Measurements from ENCODE around the gene BACE1. TPM values are rescaled to one million over a fixed set of nuclear protein-coding genes. Genes with fewer than 3 reads are reported as not detected.

BACE1 gene
- polyA plus RNA-seq, 1 of the 3 experiments (the other 2 are of a cell fraction) = 37.8 TPM

DNA sequence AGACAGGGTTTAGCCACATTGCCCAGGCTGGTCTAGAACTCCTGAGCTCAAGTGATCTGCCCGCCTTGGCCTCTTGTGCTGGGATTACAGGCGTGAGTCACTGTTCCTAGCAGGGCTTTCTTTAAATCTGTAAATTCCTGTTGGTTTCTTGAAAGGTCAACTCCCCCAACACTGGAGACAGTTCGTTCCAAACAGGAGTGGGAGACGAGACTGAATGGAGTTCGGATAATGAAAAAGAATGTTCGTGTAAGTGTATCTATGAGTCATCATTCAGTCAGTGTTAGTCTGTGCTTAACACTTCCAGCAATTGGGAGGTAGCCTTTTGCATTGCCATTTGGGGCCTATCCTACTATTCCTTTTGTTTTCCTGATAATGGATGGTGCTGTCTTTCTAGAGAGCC is 34.9 kb downstream of the BACE1 start (continued):
- TF ChIP-seq, protein P1, sequence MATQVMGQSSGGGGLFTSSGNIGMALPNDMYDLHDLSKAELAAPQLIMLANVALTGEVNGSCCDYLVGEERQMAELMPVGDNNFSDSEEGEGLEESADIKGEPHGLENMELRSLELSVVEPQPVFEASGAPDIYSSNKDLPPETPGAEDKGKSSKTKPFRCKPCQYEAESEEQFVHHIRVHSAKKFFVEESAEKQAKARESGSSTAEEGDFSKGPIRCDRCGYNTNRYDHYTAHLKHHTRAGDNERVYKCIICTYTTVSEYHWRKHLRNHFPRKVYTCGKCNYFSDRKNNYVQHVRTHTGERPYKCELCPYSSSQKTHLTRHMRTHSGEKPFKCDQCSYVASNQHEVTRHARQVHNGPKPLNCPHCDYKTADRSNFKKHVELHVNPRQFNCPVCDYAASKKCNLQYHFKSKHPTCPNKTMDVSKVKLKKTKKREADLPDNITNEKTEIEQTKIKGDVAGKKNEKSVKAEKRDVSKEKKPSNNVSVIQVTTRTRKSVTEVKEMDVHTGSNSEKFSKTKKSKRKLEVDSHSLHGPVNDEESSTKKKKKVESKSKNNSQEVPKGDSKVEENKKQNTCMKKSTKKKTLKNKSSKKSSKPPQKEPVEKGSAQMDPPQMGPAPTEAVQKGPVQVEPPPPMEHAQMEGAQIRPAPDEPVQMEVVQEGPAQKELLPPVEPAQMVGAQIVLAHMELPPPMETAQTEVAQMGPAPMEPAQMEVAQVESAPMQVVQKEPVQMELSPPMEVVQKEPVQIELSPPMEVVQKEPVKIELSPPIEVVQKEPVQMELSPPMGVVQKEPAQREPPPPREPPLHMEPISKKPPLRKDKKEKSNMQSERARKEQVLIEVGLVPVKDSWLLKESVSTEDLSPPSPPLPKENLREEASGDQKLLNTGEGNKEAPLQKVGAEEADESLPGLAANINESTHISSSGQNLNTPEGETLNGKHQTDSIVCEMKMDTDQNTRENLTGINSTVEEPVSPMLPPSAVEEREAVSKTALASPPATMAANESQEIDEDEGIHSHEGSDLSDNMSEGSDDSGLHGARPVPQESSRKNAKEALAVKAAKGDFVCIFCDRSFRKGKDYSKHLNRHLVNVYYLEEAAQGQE (IDR thresholded peaks at IDR 0.05; ENCODE audit: low read depth, low read length) = peak; percentile 57; the same call in 1 of the 2 replicates
- TF ChIP-seq, protein P2, sequence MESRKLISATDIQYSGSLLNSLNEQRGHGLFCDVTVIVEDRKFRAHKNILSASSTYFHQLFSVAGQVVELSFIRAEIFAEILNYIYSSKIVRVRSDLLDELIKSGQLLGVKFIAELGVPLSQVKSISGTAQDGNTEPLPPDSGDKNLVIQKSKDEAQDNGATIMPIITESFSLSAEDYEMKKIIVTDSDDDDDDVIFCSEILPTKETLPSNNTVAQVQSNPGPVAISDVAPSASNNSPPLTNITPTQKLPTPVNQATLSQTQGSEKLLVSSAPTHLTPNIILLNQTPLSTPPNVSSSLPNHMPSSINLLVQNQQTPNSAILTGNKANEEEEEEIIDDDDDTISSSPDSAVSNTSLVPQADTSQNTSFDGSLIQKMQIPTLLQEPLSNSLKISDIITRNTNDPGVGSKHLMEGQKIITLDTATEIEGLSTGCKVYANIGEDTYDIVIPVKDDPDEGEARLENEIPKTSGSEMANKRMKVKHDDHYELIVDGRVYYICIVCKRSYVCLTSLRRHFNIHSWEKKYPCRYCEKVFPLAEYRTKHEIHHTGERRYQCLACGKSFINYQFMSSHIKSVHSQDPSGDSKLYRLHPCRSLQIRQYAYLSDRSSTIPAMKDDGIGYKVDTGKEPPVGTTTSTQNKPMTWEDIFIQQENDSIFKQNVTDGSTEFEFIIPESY (IDR thresholded peaks at IDR 0.05; ENCODE audit: borderline replicate concordance, low read depth) = no peak
- TF ChIP-seq, protein P3, sequence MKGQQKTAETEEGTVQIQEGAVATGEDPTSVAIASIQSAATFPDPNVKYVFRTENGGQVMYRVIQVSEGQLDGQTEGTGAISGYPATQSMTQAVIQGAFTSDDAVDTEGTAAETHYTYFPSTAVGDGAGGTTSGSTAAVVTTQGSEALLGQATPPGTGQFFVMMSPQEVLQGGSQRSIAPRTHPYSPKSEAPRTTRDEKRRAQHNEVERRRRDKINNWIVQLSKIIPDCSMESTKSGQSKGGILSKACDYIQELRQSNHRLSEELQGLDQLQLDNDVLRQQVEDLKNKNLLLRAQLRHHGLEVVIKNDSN (IDR thresholded peaks at IDR 0.05; ENCODE audit: borderline replicate concordance, low read depth) = no peak
- TF ChIP-seq CHD2 (IDR thresholded peaks at IDR 0.05; ENCODE audit: low read length, partially characterized antibody) = no peak

DNA sequence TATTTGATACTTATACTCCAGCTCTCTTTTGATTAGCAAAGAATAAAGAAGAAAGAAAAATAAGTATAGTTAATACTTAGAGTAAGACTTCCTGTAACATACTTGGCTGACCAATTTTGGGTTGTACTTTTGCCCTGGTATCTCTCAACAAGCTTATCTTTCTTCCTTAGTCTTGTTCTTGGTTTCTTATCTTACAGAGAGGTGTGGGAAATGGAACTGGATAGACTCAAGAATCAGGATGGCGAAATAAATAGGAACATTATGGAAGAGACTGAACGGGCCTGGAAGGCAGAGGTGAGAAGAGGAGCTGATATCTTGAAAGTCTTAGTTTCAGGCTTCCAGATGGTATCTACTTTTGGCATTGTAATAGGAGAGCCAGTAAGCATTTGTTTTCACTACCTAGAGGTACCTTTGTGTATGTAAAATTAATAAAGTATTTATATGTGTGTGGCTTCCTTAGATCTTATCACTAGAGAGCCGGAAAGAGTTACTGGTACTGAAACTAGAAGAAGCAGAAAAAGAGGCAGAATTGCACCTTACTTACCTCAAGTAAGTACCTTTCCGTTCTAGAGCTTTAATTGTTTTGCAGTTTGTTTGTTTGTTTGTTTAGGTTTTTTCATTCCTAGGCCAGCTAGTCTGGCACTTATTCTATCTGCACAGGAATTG is 36.2 kb downstream of the BACE1 start:
- DNase-seq = no peak
- WGBS (ENCODE audit: low lambda C conversion rate) = 80% methylated on average over 4 of the region's 4 CpGs
- CTCF ChIA-PET = no interaction called here
- POLR2A ChIA-PET = no interaction called here
- H3K36me3 ChIP-seq (replicated peaks in 1 of 2; ENCODE audit: control insufficient read depth in 1 of 2, insufficient read depth in 2 of 2, low read length in 1 of 2) = peaks cover 19 to 38% of the 10 kb centered on the region in 2 experiments
- peaks cover 48% of the 10 kb centered on the region for H3F3A ChIP-seq (replicated peaks; ENCODE audit: insufficient read depth)
- peak overlapping the region in 1 of 2 experiments; percentile 86; a peak in 2 of 4 replicates for H3K27ac ChIP-seq (ENCODE audit: low read depth in 2 of 2, low read length in 1 of 2)
- H3K79me2 ChIP-seq (ENCODE audit: insufficient read depth) = peaks cover 3% of the 10 kb centered on the region
- H3K9me3 ChIP-seq = no peaks in the 10 kb centered on the region
- no peaks in the 10 kb centered on the region; the same call in 1 of the 2 replicates for H4K20me1 ChIP-seq (ENCODE audit: insufficient read depth)
- no peak overlapping the region for H3K9ac ChIP-seq
- H3K4me2 ChIP-seq = peak overlapping the region; percentile 65
- peaks cover 0 to 32% of the 10 kb centered on the region in 2 experiments; a peak in 2 of 4 replicates for H3K4me1 ChIP-seq (ENCODE audit: control insufficient read depth in 1 of 2, insufficient read depth in 2 of 2, low read depth in 1 of 2, low read length in 1 of 2)
- H3K27me3 ChIP-seq (ENCODE audit: insufficient read depth) = no peaks in the 10 kb centered on the region
- H3K9me2 ChIP-seq = no peaks in the 10 kb centered on the region
- H2AFZ ChIP-seq (ENCODE audit: low read depth) = no peak overlapping the region; the same call in 1 of the 2 replicates
- H3K4me3 ChIP-seq (ENCODE audit: low read depth in 2 of 2, low read length in 1 of 2) = no peak overlapping the region
- TF ChIP-seq TCF12 (IDR thresholded peaks at IDR 0.05) (no peak), NFIC (IDR thresholded peaks at IDR 0.05; ENCODE audit: borderline replicate concordance) (no peak), SIN3A (IDR thresholded peaks at IDR 0.05; ENCODE audit: borderline replicate concordance, low read depth, low read length) (no peak), RAD21 (IDR thresholded peaks at IDR 0.05; ENCODE audit: low read length) (no peak)
- TF ChIP-seq, protein P4, sequence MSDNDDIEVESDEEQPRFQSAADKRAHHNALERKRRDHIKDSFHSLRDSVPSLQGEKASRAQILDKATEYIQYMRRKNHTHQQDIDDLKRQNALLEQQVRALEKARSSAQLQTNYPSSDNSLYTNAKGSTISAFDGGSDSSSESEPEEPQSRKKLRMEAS (IDR thresholded peaks at IDR 0.05; ENCODE audit: low read depth) = no peak

Measured in SK-N-SH (cell line).